GM18517 (cell line): Measurements from ENCODE around the gene PDSS2.
"Not testable (repeated sequence)": the region's sequence is repeated elsewhere in the genome, so short reads cannot be mapped to it uniquely, and the experiment has no call there.

ENCODE experiments used
- ATAC-seq: cut with Tn5 transposase; IDR thresholded peaks from one replicate; pipeline ENCODE4 v1.9.1; 2021; ENCODE audit warnings: mild to moderate bottlenecking, moderate library complexity; ENCODE audit not compliant: unreplicated experiment

PDSS2 gene

DNA sequence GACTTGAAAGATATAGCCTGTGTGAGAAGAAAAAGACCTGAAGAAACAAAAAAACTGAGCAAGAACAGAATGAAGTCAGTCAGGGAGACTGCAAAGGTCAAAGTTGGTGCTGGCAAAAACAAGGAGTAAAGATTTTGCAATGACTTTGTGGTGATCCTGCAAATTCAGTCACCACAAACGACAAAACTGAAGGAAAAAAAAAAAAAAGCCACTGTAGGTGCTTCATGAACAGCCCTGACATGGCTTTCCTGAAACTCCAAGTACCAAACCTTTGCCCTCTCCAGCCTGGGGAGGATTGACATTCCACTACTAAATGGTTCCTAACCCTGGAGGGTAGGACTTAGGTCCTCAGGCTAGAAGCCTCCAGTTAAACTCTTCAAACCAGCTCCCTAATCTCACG is 229.3 kb downstream of the PDSS2 start:
- no peak for ATAC-seq

DNA sequence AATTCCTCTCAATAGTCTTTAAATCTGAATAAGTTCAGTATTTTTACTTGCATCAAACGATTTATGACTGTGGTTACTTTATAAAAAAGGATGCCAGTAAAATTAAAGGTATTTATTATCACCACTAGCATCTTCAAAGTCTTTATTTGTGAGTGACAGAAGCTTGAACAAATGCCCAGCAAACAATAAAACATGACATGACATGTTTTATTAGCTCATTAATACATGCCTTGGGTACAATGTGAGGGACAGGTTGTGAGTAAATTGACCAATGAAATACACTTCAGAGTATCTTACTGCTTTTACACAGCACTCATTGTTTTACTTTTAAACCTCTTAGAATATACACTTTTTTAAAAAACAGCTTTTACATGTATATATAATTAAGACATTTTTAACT is 230.6 kb downstream of the PDSS2 start:
- no peak for ATAC-seq

DNA sequence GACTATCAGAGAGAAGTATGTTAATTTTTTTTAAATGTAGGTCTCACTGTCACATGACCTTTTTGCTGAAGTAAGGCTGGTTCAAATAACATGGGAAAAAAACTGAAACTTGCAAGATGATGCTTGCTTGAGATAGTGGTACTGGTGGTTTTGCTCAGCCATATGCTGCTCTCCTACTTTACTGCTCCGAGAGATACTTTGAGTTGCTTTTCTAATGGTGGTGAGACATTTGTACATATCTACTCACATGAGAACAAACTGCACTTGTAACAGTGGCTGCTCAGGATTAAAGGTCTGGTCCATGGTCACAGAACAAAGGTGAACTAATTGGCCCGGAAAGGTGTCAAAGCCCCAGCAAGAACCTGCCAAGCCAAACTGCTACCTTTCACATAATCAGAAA is 237.8 kb downstream of the PDSS2 start:
- no peak for ATAC-seq

DNA sequence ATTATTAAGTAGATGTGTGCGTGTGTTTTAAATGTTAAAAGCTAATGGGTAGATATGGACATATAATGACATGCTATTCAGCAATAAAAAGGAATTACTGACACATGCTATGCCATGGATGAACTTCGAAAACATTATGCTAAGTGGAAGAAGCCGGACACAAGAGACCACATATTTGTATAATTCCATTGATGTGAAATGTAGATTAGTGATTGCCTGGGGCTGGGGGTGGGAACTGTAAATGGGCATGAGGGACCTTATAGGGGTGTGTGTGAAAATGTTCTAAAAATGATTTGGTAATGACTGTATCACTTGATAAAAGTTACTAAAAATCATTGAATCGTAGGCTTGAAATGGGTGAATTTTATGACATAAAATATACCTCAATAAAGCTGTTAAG is 239.5 kb downstream of the PDSS2 start:
- no peak for ATAC-seq

DNA sequence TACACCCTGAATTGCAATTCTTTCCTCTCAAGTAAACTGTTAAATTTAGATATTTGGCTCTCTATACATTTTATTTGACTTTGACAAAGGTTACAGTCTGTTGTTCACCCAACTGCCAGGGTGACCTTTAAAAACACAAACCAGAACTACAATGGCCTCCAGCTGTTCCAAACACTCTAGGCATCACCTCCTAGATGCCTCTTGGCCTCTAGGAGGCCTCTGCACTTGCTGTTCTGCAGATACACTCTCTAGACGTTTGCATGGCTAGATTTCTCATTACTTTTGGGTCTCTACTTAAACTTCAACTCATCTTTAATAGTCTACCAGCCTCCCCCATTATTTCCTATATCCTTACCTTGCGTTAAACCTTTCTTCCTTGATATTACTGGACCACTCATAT is 241.2 kb downstream of the PDSS2 start:
- no peak for ATAC-seq

DNA sequence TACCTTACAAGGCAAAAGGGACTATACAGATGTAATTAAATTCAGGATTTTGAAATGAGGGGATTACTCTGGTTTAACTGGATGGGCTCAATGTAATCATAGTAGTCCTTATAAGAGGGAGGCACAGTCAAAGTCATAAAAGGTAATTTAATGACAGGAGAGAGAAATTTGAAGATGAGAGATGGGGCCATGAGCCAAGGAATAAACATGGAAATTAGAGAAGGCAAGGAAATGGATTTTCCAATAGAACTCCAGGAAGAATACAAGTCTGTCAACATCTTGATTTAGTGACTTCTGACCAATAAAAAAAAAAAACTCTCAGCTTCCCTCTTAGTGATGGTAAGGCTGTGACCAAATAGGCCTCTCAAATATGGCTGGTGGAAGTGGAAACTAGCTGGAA is 242.1 kb downstream of the PDSS2 start:
- ATAC-seq: no peak

DNA sequence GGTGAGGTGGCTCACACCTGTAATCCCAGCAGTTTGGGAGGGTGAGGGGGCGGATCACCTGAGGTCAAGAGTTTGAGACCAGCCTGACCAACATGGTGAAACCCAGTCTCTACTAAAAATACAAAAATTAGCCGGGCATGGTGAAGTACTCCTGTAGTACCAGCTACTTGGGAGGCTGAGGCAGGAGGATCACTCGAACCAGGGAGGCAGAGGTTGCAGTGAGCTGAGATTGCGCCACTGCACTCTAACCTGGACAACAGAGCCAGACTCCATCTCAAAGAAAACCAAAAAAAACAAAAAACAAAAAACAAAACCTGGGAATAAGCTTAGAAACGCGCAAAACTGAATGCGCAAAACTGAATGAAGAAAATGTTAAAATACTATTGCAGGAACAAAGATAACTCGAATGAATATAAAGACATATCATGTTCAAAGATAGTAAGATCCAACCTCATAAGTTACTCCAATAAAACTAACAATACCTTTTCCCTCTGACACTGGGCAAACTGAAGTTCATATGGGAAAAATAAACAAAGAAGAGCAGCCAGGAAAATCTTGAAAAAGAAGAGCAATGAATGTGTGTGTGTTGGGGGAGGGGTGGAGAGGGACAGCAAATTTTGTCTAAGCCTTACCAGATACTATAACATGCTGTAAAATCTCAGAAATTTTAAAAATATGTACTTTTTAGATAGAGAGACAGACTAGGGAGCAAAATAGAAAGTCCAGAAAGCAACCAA is 243.0 kb downstream of the PDSS2 start:
- no peak for ATAC-seq

DNA sequence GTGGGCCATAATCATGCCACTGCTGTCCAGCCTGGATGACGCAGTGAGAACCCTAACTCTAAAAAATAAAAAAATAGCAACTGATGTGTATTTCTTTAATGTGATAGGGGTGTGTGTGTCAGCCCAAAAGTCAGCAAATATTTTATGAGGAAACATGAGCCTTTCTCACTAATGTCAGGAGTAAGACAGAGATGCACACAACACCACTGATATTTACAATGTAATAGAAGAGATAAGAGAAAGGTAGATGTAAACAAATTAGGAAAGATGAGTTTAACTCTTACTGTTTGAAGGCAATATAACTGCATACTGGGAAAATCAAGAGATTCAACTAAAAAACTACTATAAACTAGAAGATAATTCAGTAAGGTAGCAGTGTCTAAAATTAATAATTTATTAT is 244.0 kb downstream of the PDSS2 start:
- no peak for ATAC-seq

DNA sequence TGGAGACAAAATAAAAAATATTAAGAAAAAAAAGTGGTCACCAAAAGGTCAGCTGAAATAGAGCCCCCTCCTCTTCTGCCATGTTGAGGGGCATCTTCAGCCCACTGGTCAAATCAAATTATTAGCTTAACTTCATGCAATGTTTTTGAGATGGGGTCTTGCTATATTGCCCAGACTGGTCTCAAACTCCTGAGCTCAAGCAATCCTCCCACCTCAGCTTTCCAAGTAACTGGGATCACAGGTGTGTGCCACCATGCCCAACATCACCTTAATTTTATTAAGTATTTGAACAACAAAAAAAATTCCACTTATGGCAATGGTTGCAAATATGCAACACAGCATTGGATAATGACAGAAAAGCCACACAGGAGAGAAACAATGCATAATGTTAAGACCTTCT is 244.7 kb downstream of the PDSS2 start:
- ATAC-seq: no peak

DNA sequence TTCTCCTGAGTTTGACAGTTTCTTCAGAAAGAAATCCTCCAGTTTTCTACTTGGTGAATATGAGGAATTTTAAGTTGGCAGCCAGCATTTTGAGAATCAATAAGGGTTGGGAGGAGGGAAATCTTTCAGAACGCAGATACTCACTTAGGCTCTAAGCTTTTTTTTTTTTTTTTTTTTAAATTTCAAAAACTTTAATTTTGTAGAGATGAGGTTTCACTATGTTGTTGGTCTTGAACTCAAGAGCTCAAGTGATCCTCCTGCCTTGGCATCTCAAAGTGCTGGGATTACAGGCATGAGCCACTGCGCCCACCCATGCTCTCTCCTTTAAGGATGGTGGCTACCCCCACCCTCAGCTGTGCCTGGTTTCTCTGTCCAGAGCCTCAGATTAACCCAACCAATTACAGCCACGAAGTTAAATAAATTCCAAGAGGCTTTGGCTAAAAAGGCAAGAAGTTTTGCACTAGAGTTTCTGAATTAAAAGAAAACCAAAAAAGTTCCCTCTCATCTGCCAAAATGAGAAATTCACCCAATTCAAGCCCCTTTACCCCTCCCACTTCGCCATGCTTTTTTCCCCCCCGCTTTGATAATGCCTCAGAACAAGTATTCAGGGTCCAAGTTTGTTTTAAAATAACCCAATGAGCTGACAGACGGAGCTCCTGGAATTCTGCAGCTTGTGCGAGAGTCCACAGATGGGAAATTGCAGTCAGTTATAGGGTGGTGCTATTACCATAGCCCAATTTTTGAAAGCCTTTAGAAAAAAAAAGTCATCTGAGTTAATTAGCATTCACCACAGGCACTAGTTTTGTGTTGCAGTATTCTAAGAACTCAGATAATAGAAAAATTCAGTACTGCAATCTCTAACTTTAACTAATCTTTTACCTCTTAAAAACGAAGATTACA is 249.7 kb downstream of the PDSS2 start:
- no peak for ATAC-seq

DNA sequence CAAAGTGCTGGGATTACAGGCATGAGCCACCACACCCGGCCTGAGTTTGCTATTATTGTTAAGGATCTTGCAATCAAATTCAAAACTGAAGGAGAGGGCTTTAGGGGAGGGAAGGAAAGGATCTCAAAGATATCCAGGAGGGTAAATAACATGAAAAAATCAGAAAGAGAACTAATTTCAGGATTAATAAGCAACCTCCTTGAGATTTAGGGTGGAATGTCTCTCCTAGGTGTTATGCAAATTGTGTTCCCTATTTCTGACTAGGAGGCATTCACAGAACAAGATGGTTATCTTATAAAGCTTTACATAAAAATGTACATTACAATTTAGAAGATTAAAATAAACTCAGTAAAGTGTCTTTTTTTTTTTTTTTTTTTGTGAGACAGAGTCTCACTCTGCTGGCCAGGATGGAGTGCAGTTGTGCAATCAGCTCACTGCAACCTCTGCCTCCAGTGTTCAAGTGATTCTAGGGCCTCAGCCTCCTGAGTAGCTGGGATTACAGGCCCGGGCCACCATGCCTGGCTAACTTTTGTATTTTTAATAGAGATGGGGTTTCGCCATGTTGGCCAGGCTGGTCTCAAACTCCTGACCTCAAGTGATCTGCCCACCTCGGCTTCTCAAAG is 252.0 kb downstream of the PDSS2 start:
- no peak for ATAC-seq

DNA sequence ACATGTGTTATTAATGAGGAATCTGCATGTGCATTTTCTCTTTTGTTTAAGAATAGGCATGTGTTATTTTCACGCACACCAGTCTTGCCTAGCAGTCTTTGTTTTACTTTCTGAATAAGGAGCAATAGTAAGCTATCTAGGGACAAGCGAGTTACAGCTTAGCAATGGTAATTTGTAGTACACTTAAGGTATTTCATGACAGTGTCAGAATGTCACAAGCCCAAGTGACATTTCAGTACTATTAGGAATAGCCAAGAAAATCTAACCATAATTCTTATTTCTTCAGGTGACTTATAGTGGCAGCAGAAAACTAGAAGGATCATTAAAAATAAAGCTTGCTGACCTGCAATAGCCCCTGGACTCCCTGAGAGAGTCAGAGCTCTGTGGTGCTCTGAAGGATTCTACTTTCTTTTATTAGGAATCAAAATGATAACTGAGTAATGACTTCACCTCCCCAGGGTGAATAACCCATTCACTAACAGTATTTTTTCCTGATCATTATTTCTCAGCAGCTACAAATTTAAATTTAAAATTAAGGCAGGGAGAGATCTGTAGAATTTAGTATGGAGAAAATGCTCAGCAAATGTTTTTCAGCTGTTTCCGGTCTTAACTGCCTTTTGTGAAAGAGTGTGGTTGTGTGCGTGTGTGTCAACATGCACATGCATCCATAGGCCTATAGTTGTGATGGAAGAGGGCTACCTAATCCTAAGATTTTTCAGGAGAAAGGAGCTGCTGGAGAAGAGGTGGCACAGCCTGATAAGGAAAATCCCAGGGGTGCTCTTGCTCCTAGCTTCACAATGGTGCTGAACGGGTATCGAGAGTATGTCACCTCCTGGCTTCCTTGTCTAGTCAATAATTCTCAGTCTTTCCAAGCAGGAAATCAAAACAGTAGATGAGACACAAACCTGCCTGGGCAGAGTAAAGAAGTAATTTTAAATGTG is 254.0 kb downstream of the PDSS2 start:
- no peak for ATAC-seq

DNA sequence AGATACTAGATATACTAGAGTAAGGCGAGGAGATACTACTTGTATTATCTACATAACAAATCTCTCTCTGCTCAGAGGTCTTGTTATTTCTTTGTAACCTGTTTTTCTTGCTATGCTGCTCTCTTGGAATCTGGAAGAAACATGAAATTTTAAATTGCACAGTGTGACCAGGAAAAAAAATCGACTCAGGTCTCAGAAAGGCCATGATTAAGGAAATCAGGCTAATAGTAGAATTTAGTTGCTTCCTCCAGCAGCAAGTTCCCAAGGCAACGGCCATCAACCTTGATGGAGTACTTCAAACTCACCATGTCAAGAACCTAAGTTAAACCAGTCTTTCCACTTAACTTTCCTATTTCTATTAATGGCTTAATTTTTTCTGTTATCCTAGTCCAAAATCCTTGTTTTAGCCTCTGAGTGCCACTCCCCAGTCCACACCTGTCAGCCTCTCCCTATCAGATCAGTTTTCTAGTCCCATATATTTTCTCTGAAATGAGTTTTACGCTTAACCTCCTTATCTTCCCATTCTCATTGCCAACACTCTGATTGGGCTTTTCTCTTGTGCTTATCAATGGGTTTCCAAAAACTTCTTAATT is 256.4 kb downstream of the PDSS2 start:
- ATAC-seq: no peak

DNA sequence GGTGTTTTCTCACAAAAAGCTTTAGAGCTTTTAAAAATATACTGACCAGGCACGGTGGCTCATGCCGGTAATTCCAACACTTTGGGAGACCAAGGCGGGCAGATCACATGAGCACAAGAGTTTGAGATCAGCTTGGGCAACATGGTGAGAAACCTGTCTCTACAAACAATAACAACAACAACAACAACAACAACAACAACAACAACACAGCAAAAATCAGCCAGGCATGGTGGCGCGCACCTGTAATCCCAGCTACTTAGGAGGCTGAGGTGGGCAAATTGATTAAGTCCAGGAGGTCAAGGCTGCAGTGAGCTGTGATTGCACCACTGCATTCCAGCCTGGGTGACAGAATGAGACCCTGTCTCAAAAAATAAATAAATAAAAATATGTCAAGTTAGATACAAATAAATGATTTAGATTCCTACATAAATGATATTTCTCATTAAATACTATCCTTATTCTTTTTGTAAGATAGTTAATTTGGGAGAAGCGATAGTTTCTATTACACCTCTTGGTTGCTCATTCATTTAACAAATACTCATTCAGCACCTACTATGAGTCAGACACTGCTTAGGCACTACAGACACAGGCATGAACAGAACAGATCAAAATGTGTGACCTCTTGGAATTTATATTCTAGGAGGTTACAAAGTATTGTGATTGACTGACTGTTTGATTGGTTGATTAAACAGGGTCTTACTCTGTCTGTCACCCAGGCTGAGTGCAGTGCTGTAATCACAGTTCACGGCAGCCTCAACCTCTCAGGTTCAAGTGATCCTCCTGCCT is 260.5 kb downstream of the PDSS2 start:
- no peak for ATAC-seq

DNA sequence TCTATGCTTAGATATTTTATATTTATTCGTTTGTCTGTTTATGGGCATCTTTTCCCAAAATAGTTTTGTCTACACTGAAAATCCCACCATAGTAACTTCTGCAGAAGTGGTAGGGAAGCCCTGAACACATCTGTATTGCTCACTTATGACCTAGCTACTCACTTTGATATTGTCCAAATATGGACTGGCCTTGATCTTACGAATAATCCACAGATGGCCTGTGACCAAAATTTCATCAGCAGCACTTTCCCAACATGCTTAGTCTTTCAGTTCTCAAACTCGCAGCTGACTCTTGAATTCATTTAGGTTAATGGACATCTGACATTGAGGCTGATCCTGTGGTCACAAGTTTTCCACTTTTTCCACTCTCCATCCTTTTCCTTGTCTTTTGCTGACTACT is 263.2 kb downstream of the PDSS2 start:
- no peak for ATAC-seq

DNA sequence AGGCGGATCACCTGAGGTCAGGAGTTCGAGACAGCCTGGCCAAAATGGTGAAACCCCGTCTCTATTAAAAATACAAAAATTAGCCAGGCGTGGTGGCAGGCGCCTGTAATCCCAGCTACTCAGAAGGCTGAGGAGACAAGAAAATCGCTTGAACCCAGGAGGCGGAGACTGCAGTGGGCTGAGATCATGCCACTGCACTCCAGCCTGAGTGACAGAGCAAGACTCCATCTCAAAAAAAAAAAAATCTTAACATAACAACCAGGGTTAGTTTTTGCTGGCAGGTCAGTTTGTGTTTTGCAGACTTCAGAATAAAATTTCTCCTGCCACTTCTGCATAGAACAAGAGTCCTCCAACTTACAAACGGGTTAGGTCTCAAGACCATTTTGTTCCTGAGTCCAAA is 264.6 kb downstream of the PDSS2 start:
- ATAC-seq: not testable (repeated sequence)

DNA sequence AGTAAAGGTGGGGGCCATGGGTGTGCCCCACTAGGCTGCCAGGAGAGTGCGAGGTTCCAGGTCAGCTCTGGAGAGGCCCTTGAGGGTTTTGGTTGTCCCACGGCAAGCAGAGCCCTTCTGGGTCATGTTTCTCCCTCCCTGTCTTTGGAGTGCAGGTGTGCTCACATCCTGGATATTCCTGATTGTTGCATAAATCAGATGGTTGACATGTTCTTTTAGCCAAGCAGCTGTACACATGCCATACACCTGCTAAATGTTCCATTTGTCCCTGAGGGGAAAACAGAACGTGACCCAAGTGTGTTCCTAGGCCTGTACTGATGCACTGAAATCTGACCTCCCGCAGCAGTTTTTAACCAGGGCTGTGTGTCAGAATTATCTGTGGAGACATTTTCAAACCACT is 266.5 kb downstream of the PDSS2 start:
- no peak for ATAC-seq

DNA sequence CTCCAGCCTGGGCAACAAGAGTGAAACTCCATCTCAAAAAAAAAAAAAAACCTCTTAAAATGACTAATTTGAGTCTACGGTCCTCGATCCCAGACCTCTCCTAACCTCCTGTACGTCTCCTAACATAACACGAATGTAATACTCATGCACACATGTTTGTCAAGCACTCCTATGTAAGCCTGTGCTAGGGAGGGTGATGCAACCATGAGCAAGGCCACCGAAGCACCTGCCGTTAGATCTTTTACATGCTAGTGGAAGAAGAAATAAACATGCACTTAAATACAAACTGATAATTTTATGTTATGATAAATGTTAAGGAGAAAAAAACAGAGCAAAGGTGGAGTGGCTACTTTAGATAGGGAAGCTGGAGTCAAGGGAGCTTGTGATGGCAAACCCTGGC is 271.7 kb downstream of the PDSS2 start:
- ATAC-seq: no peak

DNA sequence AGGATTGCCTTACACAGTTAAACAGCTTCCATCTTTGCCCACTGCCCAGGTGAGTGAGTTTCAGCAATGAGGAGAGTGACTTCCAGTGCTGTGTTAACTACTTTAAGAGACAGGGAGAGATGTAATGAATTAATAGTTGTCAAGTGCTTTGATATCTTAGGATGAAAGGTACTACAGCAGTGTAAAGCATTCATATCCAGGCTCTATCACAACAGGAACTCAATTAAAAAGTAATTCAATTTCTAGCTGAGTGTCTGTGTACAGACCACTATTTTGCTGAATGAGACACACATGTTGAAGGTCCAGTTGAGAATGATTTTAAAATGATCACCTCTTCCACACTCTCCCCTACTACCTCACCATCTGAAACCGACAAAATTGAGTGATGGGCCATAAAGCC is 273.3 kb downstream of the PDSS2 start:
- ATAC-seq: no peak
